IMR-90 (cell line): ENCODE data around the gene BSPRY.

Experiments used
- RAD21 ChIP-seq: IDR thresholded peaks from 2 replicates; pipeline ENCODE4 v1.6.1; 2012; ENCODE audit warnings: low read length, improper control_type of control experiment
- RFX5 ChIP-seq: IDR thresholded peaks from 2 replicates; pipeline ENCODE4 v1.8.0; 2012; ENCODE audit warnings: low read depth, mild to moderate bottlenecking, low read length, moderate library complexity
- SMC3 ChIP-seq: fragments of 150-350 bp; IDR thresholded peaks from 2 replicates; pipeline ENCODE4 v1.6.1; 2016; ENCODE audit warnings: low read depth, mild to moderate bottlenecking, antibody characterized with exemption, low read length, moderate library complexity
- USF2 ChIP-seq: fragments of 150-350 bp; IDR thresholded peaks from 2 replicates; pipeline ENCODE4 v1.6.1; 2017; ENCODE audit warnings: mild to moderate bottlenecking, antibody characterized with exemption, low read length, low read depth
- TF ChIP-seq, protein P1 (sequence below): conservative IDR thresholded peaks from 2 replicates; pipeline ENCODE4 v1.5.1; 2012; ENCODE audit warnings: mild to moderate bottlenecking, low read depth, low read length, improper control_type of control experiment

GRCh38 chr9:113386571-113387393 lies 37.4 kb downstream of the BSPRY start:
- TF ChIP-seq RFX5: no peak
- no peak for TF ChIP-seq SMC3
- TF ChIP-seq, protein P1, sequence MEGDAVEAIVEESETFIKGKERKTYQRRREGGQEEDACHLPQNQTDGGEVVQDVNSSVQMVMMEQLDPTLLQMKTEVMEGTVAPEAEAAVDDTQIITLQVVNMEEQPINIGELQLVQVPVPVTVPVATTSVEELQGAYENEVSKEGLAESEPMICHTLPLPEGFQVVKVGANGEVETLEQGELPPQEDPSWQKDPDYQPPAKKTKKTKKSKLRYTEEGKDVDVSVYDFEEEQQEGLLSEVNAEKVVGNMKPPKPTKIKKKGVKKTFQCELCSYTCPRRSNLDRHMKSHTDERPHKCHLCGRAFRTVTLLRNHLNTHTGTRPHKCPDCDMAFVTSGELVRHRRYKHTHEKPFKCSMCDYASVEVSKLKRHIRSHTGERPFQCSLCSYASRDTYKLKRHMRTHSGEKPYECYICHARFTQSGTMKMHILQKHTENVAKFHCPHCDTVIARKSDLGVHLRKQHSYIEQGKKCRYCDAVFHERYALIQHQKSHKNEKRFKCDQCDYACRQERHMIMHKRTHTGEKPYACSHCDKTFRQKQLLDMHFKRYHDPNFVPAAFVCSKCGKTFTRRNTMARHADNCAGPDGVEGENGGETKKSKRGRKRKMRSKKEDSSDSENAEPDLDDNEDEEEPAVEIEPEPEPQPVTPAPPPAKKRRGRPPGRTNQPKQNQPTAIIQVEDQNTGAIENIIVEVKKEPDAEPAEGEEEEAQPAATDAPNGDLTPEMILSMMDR: no peak
- TF ChIP-seq USF2: no peak
- no peak for TF ChIP-seq RAD21
